IMR-90 (cell line): Measurements from ENCODE around the gene RYR3.

ENCODE experiments used
- CTCF ChIP-seq: conservative IDR thresholded peaks from 2 replicates; pipeline ENCODE4 v1.5.1; 2012; ENCODE audit warnings: mild to moderate bottlenecking, low read depth, low read length, improper control_type of control experiment
- POLR2A ChIP-seq: IDR thresholded peaks from 2 replicates; pipeline ENCODE4 v1.6.1; 2012; ENCODE audit warnings: mild to moderate bottlenecking, low read depth, low read length

DNA sequence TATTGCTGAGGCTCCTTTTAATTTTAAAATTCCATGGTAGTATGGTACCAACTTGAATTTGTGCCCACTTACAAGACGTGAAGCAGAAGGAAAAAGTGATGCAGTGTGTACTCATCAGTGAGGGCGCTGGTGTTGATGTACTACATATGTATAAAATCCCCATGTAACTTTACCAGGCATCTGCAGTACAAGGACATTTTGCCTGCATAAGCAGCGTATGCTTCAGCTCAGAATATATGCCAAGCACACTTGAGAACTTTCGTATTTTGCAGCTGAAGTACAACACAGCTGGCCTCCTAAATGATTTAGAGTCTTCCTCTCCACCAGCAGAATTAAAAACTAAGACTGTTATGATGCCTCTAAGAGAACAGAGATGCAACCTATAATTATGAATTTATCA, 108.9 kb downstream of the RYR3 start:
- no peak for TF ChIP-seq POLR2A
- no peak for TF ChIP-seq CTCF
